GM18870 (cell line): ENCODE results near the gene GATB.
"Not testable (repeated sequence)": the region's sequence is repeated elsewhere in the genome, so short reads cannot be mapped to it uniquely, and the experiment has no call there.

Source experiments
- ATAC-seq: cut with Tn5 transposase; IDR thresholded peaks from one replicate; pipeline ENCODE4 v1.9.1; 2021; ENCODE audit warnings: moderate library complexity; ENCODE audit not compliant: unreplicated experiment

Gene GATB

GRCh38 chr4:151736852-151737251 lies 24.0 kb downstream of the GATB start:
- ATAC-seq: not testable (repeated sequence)

- ATAC-seq: no peak
These were observed 24.4 kb downstream of the GATB start for GRCh38 chr4:151736361-151736760.

GRCh38 chr4:151731670-151732069 lies 29.1 kb downstream of the GATB start:
- ATAC-seq: not testable (repeated sequence)

GRCh38 chr4:151729731-151730559 lies 30.9 kb downstream of the GATB start:
- no peak for ATAC-seq

- ATAC-seq: no peak
These were observed 32.1 kb downstream of the GATB start for GRCh38 chr4:151728679-151729078.

- no peak for ATAC-seq
These were observed 32.8 kb downstream of the GATB start for GRCh38 chr4:151728006-151728405.

- no peak for ATAC-seq
These were observed 33.4 kb downstream of the GATB start for GRCh38 chr4:151727365-151727764.

- no peak for ATAC-seq
These were observed 35.7 kb downstream of the GATB start for GRCh38 chr4:151725087-151725486.

GRCh38 chr4:151721916-151722315 lies 38.9 kb downstream of the GATB start:
- ATAC-seq: no peak

- ATAC-seq: no peak
These were observed 39.3 kb downstream of the GATB start for GRCh38 chr4:151721466-151721865.

- no peak for ATAC-seq
These were observed 40.9 kb downstream of the GATB start for GRCh38 chr4:151719956-151720334.

- ATAC-seq: no peak
These were observed 41.5 kb downstream of the GATB start for GRCh38 chr4:151718984-151719955.

- no peak for ATAC-seq
These were observed 42.7 kb downstream of the GATB start for GRCh38 chr4:151717909-151718628.

- ATAC-seq: no peak
These were observed 43.5 kb downstream of the GATB start for GRCh38 chr4:151717314-151717713.

- ATAC-seq: no peak
These were observed 44.5 kb downstream of the GATB start for GRCh38 chr4:151716324-151716723.

- no peak for ATAC-seq
These were observed 44.9 kb downstream of the GATB start for GRCh38 chr4:151715881-151716280.

GRCh38 chr4:151712777-151713176 lies 48.0 kb downstream of the GATB start:
- no peak for ATAC-seq

GRCh38 chr4:151711646-151712045 lies 49.2 kb downstream of the GATB start:
- ATAC-seq: no peak

- no peak for ATAC-seq
These were observed 51.2 kb downstream of the GATB start for GRCh38 chr4:151709587-151709986.

GRCh38 chr4:151709071-151709470 lies 51.7 kb downstream of the GATB start:
- ATAC-seq: no peak

GRCh38 chr4:151708100-151708499 lies 52.7 kb downstream of the GATB start:
- no peak for ATAC-seq
